WTC11 (cell line): Measurements from ENCODE around the gene NDUFA13. TPM values are rescaled to one million over a fixed set of nuclear protein-coding genes. Genes with fewer than 3 reads are reported as not detected.
A peak's percentile ranks its signal among the peaks of the same experiment; 100 is the strongest.

Experiments used
- ATAC-seq: fragments of 200-7000 bp; cut with Tn5 transposase; 2 replicates; pipeline ENCODE4 v1.10.0; 2021; ENCODE audit warnings: mild to moderate bottlenecking, moderate library complexity
- CTCF ChIA-PET: fragments of 300-600 bp; sonication (Branson Sonifier 250); formaldehyde crosslinking; loops from one replicate; lab custom pipeline; 2021; ENCODE audit warnings: antibody characterized with exemption; lab: Charles Lee
- POLR2A ChIA-PET: fragments of 350-600 bp; sonication (Branson Sonifier 250); formaldehyde crosslinking; loops from one replicate; lab custom pipeline; 2021; ENCODE audit warnings: antibody characterized with exemption; lab: Charles Lee
- DNase-seq: peaks from one replicate; pipeline ENCODE4 v3.0.0; 2021; ENCODE audit warnings: low spot score
- H3K27ac Mint-ChIP-seq: 2 replicates; pipeline ENCODE4 v1.8.0; 2021; ENCODE audit warnings: mixed read lengths
- H3K27me3 Mint-ChIP-seq: 2 replicates; pipeline ENCODE4 v1.8.0; 2021; ENCODE audit warnings: low read depth, mild to moderate bottlenecking, moderate library complexity, mixed read lengths
- H3K36me3 Mint-ChIP-seq: 2 replicates; pipeline ENCODE4 v1.8.0; 2021; ENCODE audit warnings: mixed read lengths
- H3K4me1 Mint-ChIP-seq: 2 replicates; pipeline ENCODE4 v1.8.0; 2022; ENCODE audit warnings: mixed read lengths
- H3K4me3 Mint-ChIP-seq: 2 replicates; pipeline ENCODE4 v1.8.0; 2021; ENCODE audit warnings: mild to moderate bottlenecking, moderate library complexity, mixed read lengths
- H3K9me3 Mint-ChIP-seq: 2 replicates; pipeline ENCODE4 v1.8.0; 2021; ENCODE audit warnings: mixed read lengths
- CREM ChIP-seq: sonication (generic); formaldehyde crosslinking; IDR thresholded peaks from 2 replicates; pipeline ENCODE4 v1.8.1; 2022; ENCODE audit warnings: mild to moderate bottlenecking, missing genetic modification reagents, moderate library complexity
- CTCF ChIP-seq: fragments of 200-600 bp; IDR thresholded peaks from 2 replicates; pipeline ENCODE4 v1.8.0; 2022; ENCODE audit warnings: antibody characterized with exemption
- E2F4 ChIP-seq: sonication (generic); formaldehyde crosslinking; IDR thresholded peaks from 2 replicates; pipeline ENCODE4 v1.8.1; 2022; ENCODE audit warnings: low read depth, mild to moderate bottlenecking, moderate library complexity, missing genetic modification reagents, borderline replicate concordance
- EMX1 ChIP-seq: fragments of 250-450 bp; sonication (Bioruptor Pico); IDR thresholded peaks from 2 replicates; pipeline ENCODE4 v1.8.0; 2021; ENCODE audit warnings: mild to moderate bottlenecking
- ERG ChIP-seq: fragments of 250-450 bp; sonication (Bioruptor Pico); IDR thresholded peaks from 2 replicates; pipeline ENCODE4 v1.8.0; 2021; ENCODE audit warnings: mild to moderate bottlenecking
- FOXK1 ChIP-seq: sonication (generic); formaldehyde crosslinking; IDR thresholded peaks from 2 replicates; pipeline ENCODE4 v1.8.0; 2022; ENCODE audit warnings: mild to moderate bottlenecking, moderate library complexity, missing genetic modification reagents
- FOXP1 ChIP-seq: sonication (generic); formaldehyde crosslinking; IDR thresholded peaks from 2 replicates; pipeline ENCODE4 v1.8.0; 2022; ENCODE audit warnings: missing genetic modification reagents, mild to moderate bottlenecking, moderate library complexity, borderline replicate concordance
- GTF2I ChIP-seq: fragments of 250-450 bp; sonication (Bioruptor Pico); conservative IDR thresholded peaks from 2 replicates; pipeline ENCODE4 v1.4.0; 2021; ENCODE audit warnings: mild to moderate bottlenecking
- JAZF1 ChIP-seq: fragments of 250-450 bp; sonication (Bioruptor Pico); IDR thresholded peaks from 2 replicates; pipeline ENCODE4 v1.9.0; 2021; ENCODE audit warnings: moderate library complexity, mild to moderate bottlenecking, inconsistent platforms
- MXD4 ChIP-seq: fragments of 250-450 bp; sonication (Bioruptor Pico); IDR thresholded peaks from 2 replicates; pipeline ENCODE4 v1.8.0; 2021; ENCODE audit warnings: mild to moderate bottlenecking, moderate library complexity, borderline replicate concordance
- NFATC4 ChIP-seq: fragments of 250-450 bp; sonication (Bioruptor Pico); IDR thresholded peaks from 2 replicates; pipeline ENCODE4 v1.9.0; 2021; ENCODE audit warnings: mild to moderate bottlenecking
- NR1H2 ChIP-seq: sonication (generic); formaldehyde crosslinking; IDR thresholded peaks from 2 replicates; pipeline ENCODE4 v1.9.0; 2021; ENCODE audit warnings: mild to moderate bottlenecking, moderate library complexity, missing genetic modification reagents
- PREB ChIP-seq: sonication (generic); formaldehyde crosslinking; IDR thresholded peaks from 2 replicates; pipeline ENCODE4 v1.8.1; 2022; ENCODE audit warnings: mild to moderate bottlenecking, missing genetic modification reagents, moderate library complexity, borderline replicate concordance
- PRRX2 ChIP-seq: fragments of 250-450 bp; sonication (Bioruptor Pico); IDR thresholded peaks from 2 replicates; pipeline ENCODE4 v1.8.0; 2021; ENCODE audit warnings: mild to moderate bottlenecking
- RORB ChIP-seq: fragments of 250-450 bp; sonication (Bioruptor Pico); IDR thresholded peaks from 2 replicates; pipeline ENCODE4 v1.9.0; 2021; ENCODE audit warnings: mild to moderate bottlenecking
- SOX15 ChIP-seq: fragments of 250-450 bp; sonication (Bioruptor Pico); IDR thresholded peaks from 2 replicates; pipeline ENCODE4 v1.9.0; 2021; ENCODE audit warnings: mild to moderate bottlenecking
- ZNF138 ChIP-seq: sonication (generic); formaldehyde crosslinking; conservative IDR thresholded peaks from 2 replicates; pipeline ENCODE4 v1.8.1; 2022; ENCODE audit warnings: mild to moderate bottlenecking, moderate library complexity, missing genetic modification reagents
- ZNF219 ChIP-seq: sonication (generic); formaldehyde crosslinking; IDR thresholded peaks from 2 replicates; pipeline ENCODE4 v1.8.0; 2023; ENCODE audit warnings: missing genetic modification reagents, mild to moderate bottlenecking, borderline replicate concordance
- ZNF423 ChIP-seq: fragments of 250-450 bp; sonication (Bioruptor Pico); IDR thresholded peaks from 2 replicates; pipeline ENCODE4 v2.1.2; 2022; ENCODE audit warnings: mild to moderate bottlenecking, moderate library complexity
- ZNF671 ChIP-seq: fragments of 250-450 bp; sonication (Bioruptor Pico); IDR thresholded peaks from 2 replicates; pipeline ENCODE4 v1.8.0; 2021; ENCODE audit warnings: mild to moderate bottlenecking
- total RNA-seq: library from RNA; stranded (reverse); gene quantifications from 3 replicates; pipeline ENCODE4 v1.2.3, GENCODE V29; 2021
- TF ChIP-seq, protein P1 (sequence below): sonication (generic); formaldehyde crosslinking; IDR thresholded peaks from 2 replicates; pipeline ENCODE4 v1.8.1; 2023; ENCODE audit warnings: mild to moderate bottlenecking, missing genetic modification reagents, moderate library complexity
- TF ChIP-seq, protein P2 (sequence below): sonication (generic); formaldehyde crosslinking; IDR thresholded peaks from 2 replicates; pipeline ENCODE4 v1.8.0; 2023; ENCODE audit warnings: mild to moderate bottlenecking, missing genetic modification reagents
- TF ChIP-seq, protein P3 (sequence below): sonication (generic); formaldehyde crosslinking; IDR thresholded peaks from 2 replicates; pipeline ENCODE4 v1.8.1; 2023; ENCODE audit warnings: mild to moderate bottlenecking, missing genetic modification reagents
- TF ChIP-seq, protein P4 (sequence below): fragments of 250-450 bp; sonication (Bioruptor Pico); IDR thresholded peaks from 2 replicates; pipeline ENCODE4 v1.9.0; 2021; ENCODE audit warnings: moderate library complexity, mild to moderate bottlenecking, inconsistent platforms, borderline replicate concordance

NDUFA13 gene
- total RNA-seq, 1 experiment from 2014 or later: 519 TPM

DNA sequence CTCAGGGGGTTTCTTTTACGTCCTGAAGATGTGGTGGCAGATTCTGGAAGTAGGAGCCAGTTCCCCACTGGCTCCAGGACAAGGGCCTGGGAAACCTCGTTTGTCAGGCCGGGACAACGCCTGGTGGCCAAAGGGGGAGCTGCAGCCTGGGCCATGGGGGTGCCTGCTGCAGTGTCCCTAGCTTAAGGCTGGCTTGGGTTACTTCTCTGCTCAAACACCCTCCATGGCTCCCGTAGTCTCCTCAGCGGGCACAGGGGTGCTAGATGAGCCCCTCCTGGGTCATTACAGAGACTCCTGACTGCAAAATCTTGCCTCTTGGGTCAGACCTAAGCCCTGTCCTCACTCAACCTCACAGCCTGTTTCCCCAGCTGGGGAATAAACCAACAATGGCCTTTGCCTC, 36.8 kb downstream of the NDUFA13 start (continued):
- TF ChIP-seq EMX1 (CRISPR knock-in tag) (peak; percentile 74; the same call in 1 of the 2 replicates), GTF2I (CRISPR knock-in tag) (peak; percentile 97), CREM (no peak), E2F4 (CRISPR knock-in tag) (no peak), SOX15 (CRISPR knock-in tag) (no peak)
- TF ChIP-seq, protein P1, sequence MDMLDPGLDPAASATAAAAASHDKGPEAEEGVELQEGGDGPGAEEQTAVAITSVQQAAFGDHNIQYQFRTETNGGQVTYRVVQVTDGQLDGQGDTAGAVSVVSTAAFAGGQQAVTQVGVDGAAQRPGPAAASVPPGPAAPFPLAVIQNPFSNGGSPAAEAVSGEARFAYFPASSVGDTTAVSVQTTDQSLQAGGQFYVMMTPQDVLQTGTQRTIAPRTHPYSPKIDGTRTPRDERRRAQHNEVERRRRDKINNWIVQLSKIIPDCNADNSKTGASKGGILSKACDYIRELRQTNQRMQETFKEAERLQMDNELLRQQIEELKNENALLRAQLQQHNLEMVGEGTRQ (CRISPR knock-in tag): no peak

DNA sequence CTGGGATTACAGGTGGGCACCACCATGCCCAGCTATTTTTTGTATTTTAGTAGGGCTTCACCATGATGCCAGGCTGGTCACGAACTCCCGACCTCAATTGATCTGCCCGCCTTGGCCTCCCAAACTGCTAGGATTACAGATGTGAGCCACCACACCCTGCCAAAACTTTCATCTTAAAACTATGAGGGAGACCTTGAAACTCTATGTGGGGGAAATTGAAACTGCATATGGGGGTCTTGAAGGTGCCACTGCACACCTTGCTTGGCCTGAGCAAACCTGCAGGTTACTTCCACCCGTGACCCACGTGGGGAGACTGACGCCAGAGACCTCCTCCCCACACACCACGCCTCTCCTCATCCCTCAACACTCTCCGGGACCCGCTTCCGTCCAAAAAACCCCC, 37.6 kb downstream of the NDUFA13 start:
- H3K27ac Mint-ChIP-seq: no peak overlapping the region
- H3K36me3 Mint-ChIP-seq: no peaks in the 10 kb centered on the region
- ChIA-PET POLR2A (interaction anchor here (1.0 to 1.1 kb wide), 3 partner anchors 21 to 395 kb away, joined by 3 to 6 read pairs (median 3); partner anchors contain the start of gene GMIP), CTCF (interaction anchor here (0.7 to 9.9 kb wide), 58 partner anchors 8 to 406 kb away, joined by 3 to 408 read pairs (median 5); partner anchors contain the start of genes CILP2, GATAD2A, GMIP and LPAR2)
- no peak for DNase-seq
- no peak overlapping the region for H3K4me3 Mint-ChIP-seq
- H3K9me3 Mint-ChIP-seq: no peaks in the 10 kb centered on the region
- no peaks in the 10 kb centered on the region for H3K4me1 Mint-ChIP-seq
- no peak for TF ChIP-seq JAZF1 (CRISPR knock-in tag)
- no peak for TF ChIP-seq FOXK1 (CRISPR knock-in tag)
- no peak for TF ChIP-seq MXD4
- TF ChIP-seq ZNF219 (CRISPR knock-in tag): no peak
- no peak for TF ChIP-seq NR1H2 (CRISPR knock-in tag)
- TF ChIP-seq, protein P2, sequence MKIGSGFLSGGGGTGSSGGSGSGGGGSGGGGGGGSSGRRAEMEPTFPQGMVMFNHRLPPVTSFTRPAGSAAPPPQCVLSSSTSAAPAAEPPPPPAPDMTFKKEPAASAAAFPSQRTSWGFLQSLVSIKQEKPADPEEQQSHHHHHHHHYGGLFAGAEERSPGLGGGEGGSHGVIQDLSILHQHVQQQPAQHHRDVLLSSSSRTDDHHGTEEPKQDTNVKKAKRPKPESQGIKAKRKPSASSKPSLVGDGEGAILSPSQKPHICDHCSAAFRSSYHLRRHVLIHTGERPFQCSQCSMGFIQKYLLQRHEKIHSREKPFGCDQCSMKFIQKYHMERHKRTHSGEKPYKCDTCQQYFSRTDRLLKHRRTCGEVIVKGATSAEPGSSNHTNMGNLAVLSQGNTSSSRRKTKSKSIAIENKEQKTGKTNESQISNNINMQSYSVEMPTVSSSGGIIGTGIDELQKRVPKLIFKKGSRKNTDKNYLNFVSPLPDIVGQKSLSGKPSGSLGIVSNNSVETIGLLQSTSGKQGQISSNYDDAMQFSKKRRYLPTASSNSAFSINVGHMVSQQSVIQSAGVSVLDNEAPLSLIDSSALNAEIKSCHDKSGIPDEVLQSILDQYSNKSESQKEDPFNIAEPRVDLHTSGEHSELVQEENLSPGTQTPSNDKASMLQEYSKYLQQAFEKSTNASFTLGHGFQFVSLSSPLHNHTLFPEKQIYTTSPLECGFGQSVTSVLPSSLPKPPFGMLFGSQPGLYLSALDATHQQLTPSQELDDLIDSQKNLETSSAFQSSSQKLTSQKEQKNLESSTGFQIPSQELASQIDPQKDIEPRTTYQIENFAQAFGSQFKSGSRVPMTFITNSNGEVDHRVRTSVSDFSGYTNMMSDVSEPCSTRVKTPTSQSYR (CRISPR knock-in tag): no peak
- TF ChIP-seq PRRX2 (CRISPR knock-in tag): no peak
- TF ChIP-seq CTCF: no peak
- no peak for TF ChIP-seq ZNF138 (CRISPR knock-in tag)
- TF ChIP-seq RORB (CRISPR knock-in tag): no peak
- no peak for TF ChIP-seq FOXP1 (CRISPR knock-in tag)
- TF ChIP-seq NFATC4: no peak
- TF ChIP-seq PREB (CRISPR knock-in tag): no peak
- TF ChIP-seq, protein P3, sequence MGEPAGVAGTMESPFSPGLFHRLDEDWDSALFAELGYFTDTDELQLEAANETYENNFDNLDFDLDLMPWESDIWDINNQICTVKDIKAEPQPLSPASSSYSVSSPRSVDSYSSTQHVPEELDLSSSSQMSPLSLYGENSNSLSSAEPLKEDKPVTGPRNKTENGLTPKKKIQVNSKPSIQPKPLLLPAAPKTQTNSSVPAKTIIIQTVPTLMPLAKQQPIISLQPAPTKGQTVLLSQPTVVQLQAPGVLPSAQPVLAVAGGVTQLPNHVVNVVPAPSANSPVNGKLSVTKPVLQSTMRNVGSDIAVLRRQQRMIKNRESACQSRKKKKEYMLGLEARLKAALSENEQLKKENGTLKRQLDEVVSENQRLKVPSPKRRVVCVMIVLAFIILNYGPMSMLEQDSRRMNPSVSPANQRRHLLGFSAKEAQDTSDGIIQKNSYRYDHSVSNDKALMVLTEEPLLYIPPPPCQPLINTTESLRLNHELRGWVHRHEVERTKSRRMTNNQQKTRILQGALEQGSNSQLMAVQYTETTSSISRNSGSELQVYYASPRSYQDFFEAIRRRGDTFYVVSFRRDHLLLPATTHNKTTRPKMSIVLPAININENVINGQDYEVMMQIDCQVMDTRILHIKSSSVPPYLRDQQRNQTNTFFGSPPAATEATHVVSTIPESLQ: no peak
- TF ChIP-seq ZNF671 (CRISPR knock-in tag): no peak
- TF ChIP-seq ERG (CRISPR knock-in tag): no peak
- TF ChIP-seq, protein P4, sequence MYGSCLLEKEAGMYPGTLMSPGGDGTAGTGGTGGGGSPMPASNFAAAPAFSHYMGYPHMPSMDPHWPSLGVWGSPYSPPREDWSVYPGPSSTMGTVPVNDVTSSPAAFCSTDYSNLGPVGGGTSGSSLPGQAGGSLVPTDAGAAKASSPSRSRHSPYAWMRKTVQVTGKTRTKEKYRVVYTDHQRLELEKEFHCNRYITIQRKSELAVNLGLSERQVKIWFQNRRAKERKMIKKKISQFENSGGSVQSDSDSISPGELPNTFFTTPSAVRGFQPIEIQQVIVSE (CRISPR knock-in tag): no peak
- TF ChIP-seq ZNF423 (CRISPR knock-in tag): no peak
- TF ChIP-seq, all 79 proteins: peak for 0
- no peaks in the 10 kb centered on the region for H3K27me3 Mint-ChIP-seq
- ATAC-seq: no peak
